VCaP (cell line): ENCODE results near the gene PLEKHA5.
"Not testable (repeated sequence)": the region's sequence is repeated elsewhere in the genome, so short reads cannot be mapped to it uniquely, and the experiment has no call there.

Experiments
- H3K27ac ChIP-seq: fragments of 450-650 bp; 2 replicates; pipeline ENCODE4 v1.5.1; 2017
- CTCF ChIP-seq: fragments of 450-650 bp; conservative IDR thresholded peaks from 2 replicates; pipeline ENCODE4 v1.5.1; 2017; ENCODE audit warnings: mild to moderate bottlenecking, moderate library complexity

Gene PLEKHA5

GRCh38 chr12:19332196-19332595 is 202.7 kb downstream of the PLEKHA5 start:
- no peak overlapping the region for H3K27ac ChIP-seq
- TF ChIP-seq CTCF = no peak

GRCh38 chr12:19338405-19338804 is 208.9 kb downstream of the PLEKHA5 start:
- no peak for TF ChIP-seq CTCF

GRCh38 chr12:19350850-19351249 is 221.3 kb downstream of the PLEKHA5 start:
- H3K27ac ChIP-seq = not testable (repeated sequence)

More at GRCh38 chr12:19338405-19338804, 208.9 kb downstream of the PLEKHA5 start:
- no peak overlapping the region for H3K27ac ChIP-seq

GRCh38 chr12:19351346-19351745 is 221.8 kb downstream of the PLEKHA5 start:
- no peak overlapping the region for H3K27ac ChIP-seq
- TF ChIP-seq CTCF = no peak

GRCh38 chr12:19369691-19370148 is 240.2 kb downstream of the PLEKHA5 start:
- no peak overlapping the region for H3K27ac ChIP-seq
- no peak for TF ChIP-seq CTCF

- no peak overlapping the region for H3K27ac ChIP-seq
- no peak for TF ChIP-seq CTCF
Measured at GRCh38 chr12:19373586-19373985, 244.1 kb downstream of the PLEKHA5 start.

GRCh38 chr12:19375888-19376287 is 246.4 kb downstream of the PLEKHA5 start:
- no peak for TF ChIP-seq CTCF
- no peak overlapping the region for H3K27ac ChIP-seq

GRCh38 chr12:19376691-19377090 is 247.2 kb downstream of the PLEKHA5 start:
- no peak overlapping the region for H3K27ac ChIP-seq
- TF ChIP-seq CTCF = no peak
